ENCODE data around the gene OR52N2. TPM values are rescaled to one million over a fixed set of nuclear protein-coding genes. Genes with fewer than 3 reads are reported as not detected.

The OR52N2 gene
- total RNA-seq, 1 donor, result not detected

- no peaks in the 10 kb centered on the region for H3K9me3 ChIP-seq (ENCODE audit: low read depth, low read length)
- H3K27ac ChIP-seq (ENCODE audit: low read depth, low read length), result no peak overlapping the region
- no peaks in the 10 kb centered on the region for H3K79me2 ChIP-seq (ENCODE audit: insufficient read depth, low read length)
- H3K4me2 ChIP-seq (ENCODE audit: insufficient read depth, low read length), result no peak overlapping the region
- no peak overlapping the region for H2AFZ ChIP-seq (ENCODE audit: low read length)
- no peak overlapping the region for H3K4me3 ChIP-seq (ENCODE audit: insufficient read depth, low read length)
- no peak for TF ChIP-seq CTCF (IDR thresholded peaks at IDR 0.05; ENCODE audit: extremely low read depth, low read depth, low read length)
- H3K27me3 ChIP-seq (ENCODE audit: insufficient read depth, low read length), result no peaks in the 10 kb centered on the region
- H3K36me3 ChIP-seq (ENCODE audit: insufficient read depth, low read length), result no peaks in the 10 kb centered on the region
- H3K4me1 ChIP-seq (ENCODE audit: insufficient read depth, low read length), result no peaks in the 10 kb centered on the region
- H4K20me1 ChIP-seq (ENCODE audit: insufficient read depth, low read length), result no peaks in the 10 kb centered on the region
- no peak for DNase-seq (ENCODE audit: insufficient read length, low spot score, missing footprints)
These were observed 39.0 kb downstream of the OR52N2 start for GRCh38 chr11:5847711-5848110.

- no peaks in the 10 kb centered on the region for H3K9me3 ChIP-seq (ENCODE audit: low read depth, low read length)
- H3K4me3 ChIP-seq (ENCODE audit: insufficient read depth, low read length), result no peak overlapping the region
These were observed 42.3 kb downstream of the OR52N2 start for GRCh38 chr11:5851002-5851401.

GRCh38 chr11:5857590-5857989 is 48.9 kb downstream of the OR52N2 start, which contains the start of gene OR52E8:
Gene OR52E8, minus strand, starts transcription at chr11:5857690. Its CDS starts 0 bp downstream, at chr11:5857690.
- Histone ChIP-seq H3K36me3 (ENCODE audit: insufficient read depth, low read length) (no peaks in the 10 kb centered on the region), H3K79me2 (ENCODE audit: insufficient read depth, low read length) (no peaks in the 10 kb centered on the region), H3K9me3 (ENCODE audit: low read depth, low read length) (no peaks in the 10 kb centered on the region), H3K4me1 (ENCODE audit: insufficient read depth, low read length) (no peaks in the 10 kb centered on the region), H4K20me1 (ENCODE audit: insufficient read depth, low read length) (no peaks in the 10 kb centered on the region), H3K4me3 (ENCODE audit: insufficient read depth, low read length) (no peak within 1 kb of the TSS), H3K27me3 (ENCODE audit: insufficient read depth, low read length) (no peaks in the 10 kb centered on the region), H3K27ac (ENCODE audit: low read depth, low read length) (no peak within 1 kb of the TSS), H3K4me2 (ENCODE audit: insufficient read depth, low read length) (no peak within 1 kb of the TSS), H2AFZ (ENCODE audit: low read length) (no peak within 1 kb of the TSS)
- no peak for TF ChIP-seq CTCF (IDR thresholded peaks at IDR 0.05; ENCODE audit: extremely low read depth, low read depth, low read length)
- DNase-seq (ENCODE audit: insufficient read length, low spot score, missing footprints), result no peak

More at GRCh38 chr11:5851002-5851401, 42.3 kb downstream of the OR52N2 start:
- Histone ChIP-seq H3K79me2 (ENCODE audit: insufficient read depth, low read length) (no peaks in the 10 kb centered on the region), H3K36me3 (ENCODE audit: insufficient read depth, low read length) (no peaks in the 10 kb centered on the region), H3K27ac (ENCODE audit: low read depth, low read length) (no peak overlapping the region), H2AFZ (ENCODE audit: low read length) (no peak overlapping the region), H3K4me2 (ENCODE audit: insufficient read depth, low read length) (no peak overlapping the region), H3K27me3 (ENCODE audit: insufficient read depth, low read length) (no peaks in the 10 kb centered on the region), H3K4me1 (ENCODE audit: insufficient read depth, low read length) (no peaks in the 10 kb centered on the region), H4K20me1 (ENCODE audit: insufficient read depth, low read length) (no peaks in the 10 kb centered on the region)
- no peak for DNase-seq (ENCODE audit: insufficient read length, low spot score, missing footprints)
- TF ChIP-seq CTCF (IDR thresholded peaks at IDR 0.05; ENCODE audit: extremely low read depth, low read depth, low read length), result no peak

GRCh38 chr11:5865826-5866225 is 57.1 kb downstream of the OR52N2 start:
- Histone ChIP-seq H3K9me3 (ENCODE audit: low read depth, low read length) (no peaks in the 10 kb centered on the region), H2AFZ (ENCODE audit: low read length) (no peak overlapping the region), H3K4me1 (ENCODE audit: insufficient read depth, low read length) (no peaks in the 10 kb centered on the region), H3K4me2 (ENCODE audit: insufficient read depth, low read length) (no peak overlapping the region), H3K4me3 (ENCODE audit: insufficient read depth, low read length) (no peak overlapping the region), H3K36me3 (ENCODE audit: insufficient read depth, low read length) (no peaks in the 10 kb centered on the region), H3K27me3 (ENCODE audit: insufficient read depth, low read length) (no peaks in the 10 kb centered on the region), H4K20me1 (ENCODE audit: insufficient read depth, low read length) (no peaks in the 10 kb centered on the region), H3K27ac (ENCODE audit: low read depth, low read length) (no peak overlapping the region), H3K79me2 (ENCODE audit: insufficient read depth, low read length) (no peaks in the 10 kb centered on the region)
- TF ChIP-seq CTCF (IDR thresholded peaks at IDR 0.05; ENCODE audit: extremely low read depth, low read depth, low read length), result no peak
- DNase-seq (ENCODE audit: insufficient read length, low spot score, missing footprints), result no peak

Other genes starting within 250 kb of the OR52N2 start
- not detected in 2 replicates for gene OR52B6, start 228.0 kb upstream of the OR52N2 start, total RNA-seq
- 3.6 and 3.8 TPM in 2 replicates for gene TRIM6, start 212.3 kb upstream of the OR52N2 start, total RNA-seq
- gene TRIM34, start 183.9 kb upstream of the OR52N2 start, total RNA-seq, result 8.3 and 10.3 TPM in 2 replicates
- 25.9 and 29.7 TPM in 2 replicates for gene TRIM5, start 123.8 kb upstream of the OR52N2 start, total RNA-seq
- gene TRIM22, start 119.1 kb upstream of the OR52N2 start, total RNA-seq, result 152 and 185 TPM in 2 replicates
- gene OR56B1, start 72.5 kb upstream of the OR52N2 start, total RNA-seq, result under 0.01 TPM in 1 of 2 replicates, not detected in the other
- gene OR52N4, start 54.7 kb upstream of the OR52N2 start, total RNA-seq, result not detected in 2 replicates
- not detected in 2 replicates for gene OR52N5, start 25.6 kb upstream of the OR52N2 start, total RNA-seq
- gene OR52N1, start 17.7 kb upstream of the OR52N2 start, total RNA-seq, result 0.36 TPM in 1 of 2 replicates, not detected in the other
- gene OR52E6, start 33.0 kb downstream of the OR52N2 start, total RNA-seq, result 1.4 TPM in 1 of 2 replicates, not detected in the other
- gene OR52E8, start 48.8 kb downstream of the OR52N2 start, total RNA-seq, result 0.36 TPM in 1 of 2 replicates, not detected in the other
- gene OR52E4, start 71.7 kb downstream of the OR52N2 start, total RNA-seq, result not detected in 2 replicates
- not detected in 2 replicates for gene OR52E5, start 84.3 kb downstream of the OR52N2 start, total RNA-seq
- not detected in 2 replicates for gene OR56A3, start 133.3 kb downstream of the OR52N2 start, total RNA-seq
- not detected in 2 replicates for gene OR56A5, start 159.6 kb downstream of the OR52N2 start, total RNA-seq
- gene OR52L1, start 178.1 kb downstream of the OR52N2 start, total RNA-seq, result not detected in 2 replicates
- gene OR56A4, start 198.0 kb downstream of the OR52N2 start, total RNA-seq, result not detected in 2 replicates
- gene OR56A1, start 221.8 kb downstream of the OR52N2 start, total RNA-seq, result under 0.01 TPM in 2 replicates